ENCODE data around the gene NUDT8.
"Not testable (repeated sequence)": the region's sequence is repeated elsewhere in the genome, so short reads cannot be mapped to it uniquely, and the experiment has no call there.

NUDT8 gene

DNA sequence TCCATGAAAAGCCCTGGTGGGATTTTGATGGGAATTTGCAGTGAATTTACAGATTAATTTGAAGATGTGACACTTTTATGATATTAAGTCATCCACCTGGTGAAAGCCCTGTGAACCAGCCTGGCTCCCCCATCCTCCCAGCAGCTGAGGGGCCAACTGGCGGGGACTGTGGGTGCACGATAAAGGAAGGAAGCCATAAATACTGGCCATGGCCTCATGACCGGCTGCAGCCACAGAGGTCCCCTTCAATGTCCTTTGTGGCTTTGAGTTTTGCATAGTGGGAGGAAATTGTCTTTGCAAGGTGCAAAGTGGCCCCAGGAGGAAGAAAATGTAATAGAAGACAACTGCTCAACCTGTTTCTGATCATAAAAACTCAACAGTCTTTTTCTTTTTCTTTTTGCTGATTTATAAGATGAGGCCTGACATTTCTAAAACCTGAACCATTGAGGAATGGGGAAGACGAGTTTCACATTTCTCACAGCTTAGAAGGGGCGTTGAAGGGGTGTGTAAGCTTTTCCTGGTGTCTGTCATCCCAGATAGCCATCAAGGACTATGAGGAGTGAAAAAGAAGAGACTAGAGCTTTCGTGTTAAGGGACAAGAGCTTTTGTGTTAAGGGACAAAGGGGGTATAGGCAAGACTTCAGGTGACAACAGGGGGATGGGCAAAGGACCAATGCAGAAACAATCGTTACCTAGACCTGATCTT lies 29.3 kb downstream of the NUDT8 start:
- Histone ChIP-seq H3K4me2 (ENCODE audit: low read length) (no peak overlapping the region), H3K4me1 (ENCODE audit: control insufficient read depth, insufficient read depth, low read length) (no peaks in the 10 kb centered on the region), H3K9ac (ENCODE audit: low read depth, low read length) (no peak overlapping the region), H3K36me3 (ENCODE audit: insufficient read depth, low read length) (no peaks in the 10 kb centered on the region), H3K27me3 (ENCODE audit: control insufficient read depth, insufficient read depth, low read length) (peaks cover 24% of the 10 kb centered on the region), H3K9me3 (replicated peaks; ENCODE audit: low read length) (no peaks in the 10 kb centered on the region), H3K4me3 (ENCODE audit: low read length) (no peak overlapping the region)

DNA sequence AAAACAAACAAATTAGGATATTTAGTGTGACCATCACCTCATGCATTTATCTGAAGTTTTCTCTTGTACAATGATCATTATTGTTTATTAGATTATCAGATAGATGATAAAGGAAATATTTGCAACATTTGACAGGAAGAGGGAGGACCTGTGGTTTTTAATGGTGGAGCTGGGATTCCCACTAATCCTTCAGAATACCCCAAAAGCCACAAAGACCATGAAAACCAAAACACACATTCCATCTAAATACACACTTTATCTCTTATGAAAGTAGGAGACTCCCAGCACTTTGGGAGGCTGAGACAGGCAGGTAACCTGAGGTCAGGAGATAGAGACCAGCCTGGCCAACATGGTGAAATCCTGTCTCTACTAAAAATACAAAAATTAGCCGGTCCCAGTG lies 30.6 kb downstream of the NUDT8 start:
- Histone ChIP-seq H3K4me2 (ENCODE audit: low read length) (no peak overlapping the region), H3K4me1 (ENCODE audit: control insufficient read depth, insufficient read depth, low read length) (no peaks in the 10 kb centered on the region), H3K4me3 (ENCODE audit: low read length) (no peak overlapping the region), H3K9ac (ENCODE audit: low read depth, low read length) (no peak overlapping the region), H3K9me3 (replicated peaks; ENCODE audit: low read length) (no peaks in the 10 kb centered on the region), H3K36me3 (ENCODE audit: insufficient read depth, low read length) (no peaks in the 10 kb centered on the region), H3K27me3 (ENCODE audit: control insufficient read depth, insufficient read depth, low read length) (peaks cover 24% of the 10 kb centered on the region)

GRCh38 chr11:67597963-67598362 lies 31.8 kb downstream of the NUDT8 start:
- not testable (repeated sequence) for H3K4me3 ChIP-seq (ENCODE audit: low read length); H3K36me3 ChIP-seq (ENCODE audit: insufficient read depth, low read length); H3K9me3 ChIP-seq (replicated peaks; ENCODE audit: low read length); H3K4me1 ChIP-seq (ENCODE audit: control insufficient read depth, insufficient read depth, low read length); H3K4me2 ChIP-seq (ENCODE audit: low read length); H3K9ac ChIP-seq (ENCODE audit: low read depth, low read length)
- H3K27me3 ChIP-seq (ENCODE audit: control insufficient read depth, insufficient read depth, low read length): peaks cover 32% of the 10 kb centered on the region

GRCh38 chr11:67597458-67597857 lies 32.3 kb downstream of the NUDT8 start:
- not testable (repeated sequence) for H3K9me3 ChIP-seq (replicated peaks; ENCODE audit: low read length); H3K9ac ChIP-seq (ENCODE audit: low read depth, low read length); H3K4me1 ChIP-seq (ENCODE audit: control insufficient read depth, insufficient read depth, low read length); H3K36me3 ChIP-seq (ENCODE audit: insufficient read depth, low read length); H3K4me3 ChIP-seq (ENCODE audit: low read length); H3K4me2 ChIP-seq (ENCODE audit: low read length)
- peaks cover 27% of the 10 kb centered on the region for H3K27me3 ChIP-seq (ENCODE audit: control insufficient read depth, insufficient read depth, low read length)

- Histone ChIP-seq H3K36me3 (ENCODE audit: insufficient read depth, low read length) (no peaks in the 10 kb centered on the region), H3K4me1 (ENCODE audit: control insufficient read depth, insufficient read depth, low read length) (no peaks in the 10 kb centered on the region), H3K9ac (ENCODE audit: low read depth, low read length) (no peak overlapping the region), H3K4me2 (ENCODE audit: low read length) (no peak overlapping the region), H3K4me3 (ENCODE audit: low read length) (no peak overlapping the region), H3K9me3 (replicated peaks; ENCODE audit: low read length) (no peaks in the 10 kb centered on the region), H3K27me3 (ENCODE audit: control insufficient read depth, insufficient read depth, low read length) (peaks cover 26% of the 10 kb centered on the region)
These were observed 32.9 kb downstream of the NUDT8 start for GRCh38 chr11:67596753-67597300.

DNA sequence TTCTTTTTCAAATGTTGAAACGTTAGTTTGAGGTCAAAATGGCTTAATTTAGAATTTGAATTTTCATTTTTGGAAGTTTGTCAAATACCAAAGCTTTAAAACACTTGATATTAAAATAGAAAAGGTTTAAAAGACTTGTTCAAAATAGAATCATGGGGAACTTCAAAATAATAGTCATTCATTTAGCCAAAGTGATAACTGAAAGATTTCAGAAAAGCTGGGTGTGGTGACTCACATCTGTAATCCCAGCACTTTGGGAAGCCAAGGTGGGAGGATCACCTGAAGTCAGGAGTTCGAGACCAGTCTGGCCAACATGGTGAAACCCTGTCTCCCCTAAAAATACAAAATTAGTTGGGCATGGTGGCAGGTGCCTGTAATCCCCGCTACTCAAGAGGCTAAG lies 35.3 kb downstream of the NUDT8 start:
- H3K4me1 ChIP-seq (ENCODE audit: control insufficient read depth, insufficient read depth, low read length): no peaks in the 10 kb centered on the region
- peaks cover 12% of the 10 kb centered on the region for H3K27me3 ChIP-seq (ENCODE audit: control insufficient read depth, insufficient read depth, low read length)

DNA sequence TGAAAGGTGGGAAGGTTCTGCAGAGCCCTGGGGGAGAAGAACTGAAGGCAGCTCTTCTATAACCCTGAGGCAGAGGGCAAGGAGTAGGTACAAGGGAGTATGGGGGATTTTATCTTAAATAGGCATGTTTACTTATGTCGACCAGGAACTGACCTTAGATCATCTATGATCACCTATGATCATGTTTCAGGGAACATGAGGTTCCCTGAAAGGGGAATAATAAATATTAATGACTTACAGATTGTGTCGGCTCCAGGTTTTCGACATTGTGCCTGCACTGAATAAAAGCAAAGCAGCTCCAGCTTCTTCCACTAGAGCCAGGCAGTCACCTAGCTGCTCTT lies 36.2 kb downstream of the NUDT8 start:
- Histone ChIP-seq H3K9ac (ENCODE audit: low read depth, low read length) (no peak overlapping the region), H3K4me3 (ENCODE audit: low read length) (no peak overlapping the region), H3K27me3 (ENCODE audit: control insufficient read depth, insufficient read depth, low read length) (peaks cover 12% of the 10 kb centered on the region), H3K36me3 (ENCODE audit: insufficient read depth, low read length) (no peaks in the 10 kb centered on the region), H3K9me3 (replicated peaks; ENCODE audit: low read length) (no peaks in the 10 kb centered on the region), H3K4me1 (ENCODE audit: control insufficient read depth, insufficient read depth, low read length) (no peaks in the 10 kb centered on the region), H3K4me2 (ENCODE audit: low read length) (no peak overlapping the region)

More for the DNA sequence above, 35.3 kb downstream of the NUDT8 start:
- Histone ChIP-seq H3K36me3 (ENCODE audit: insufficient read depth, low read length) (no peaks in the 10 kb centered on the region), H3K9me3 (replicated peaks; ENCODE audit: low read length) (no peaks in the 10 kb centered on the region), H3K4me3 (ENCODE audit: low read length) (no peak overlapping the region), H3K4me2 (ENCODE audit: low read length) (no peak overlapping the region), H3K9ac (ENCODE audit: low read depth, low read length) (no peak overlapping the region)

DNA sequence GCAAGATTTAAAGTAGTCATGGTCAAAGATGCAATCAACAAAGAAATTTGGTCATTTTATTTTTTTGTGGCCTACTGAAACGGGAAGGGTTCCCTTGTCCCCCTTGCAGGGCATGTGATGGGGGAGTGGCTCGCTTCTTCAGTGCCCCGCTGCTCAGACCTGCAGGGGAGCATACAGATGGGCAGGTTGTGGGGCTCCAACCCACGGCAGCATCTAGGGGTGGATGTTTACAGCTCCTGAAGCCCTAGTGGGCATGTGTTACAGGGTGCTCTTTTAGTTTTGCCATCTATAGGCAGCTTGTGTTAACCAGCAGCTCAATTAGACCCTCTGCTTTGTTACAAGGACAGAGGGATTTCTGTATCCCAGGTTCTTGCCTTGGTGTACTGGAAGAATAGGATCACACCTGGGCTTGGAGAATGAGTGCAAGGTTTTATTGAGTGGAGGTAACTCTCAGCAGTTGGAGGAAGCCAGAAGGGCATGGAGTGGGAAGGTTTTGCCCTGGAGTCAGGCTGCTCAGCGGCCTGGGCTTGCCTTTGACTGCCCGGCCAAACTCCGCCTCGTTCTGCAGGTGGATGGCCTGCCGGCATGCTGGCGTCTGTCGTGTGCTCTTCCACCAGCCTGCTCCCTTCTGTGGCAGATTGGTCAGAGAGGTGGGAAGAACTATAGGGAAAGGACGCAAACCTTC lies 36.7 kb downstream of the NUDT8 start:
- Histone ChIP-seq H3K4me3 (ENCODE audit: low read length) (no peak overlapping the region), H3K9ac (ENCODE audit: low read depth, low read length) (no peak overlapping the region), H3K9me3 (replicated peaks; ENCODE audit: low read length) (no peaks in the 10 kb centered on the region), H3K27me3 (ENCODE audit: control insufficient read depth, insufficient read depth, low read length) (peaks cover 12% of the 10 kb centered on the region), H3K4me1 (ENCODE audit: control insufficient read depth, insufficient read depth, low read length) (no peaks in the 10 kb centered on the region), H3K36me3 (ENCODE audit: insufficient read depth, low read length) (peaks cover 2% of the 10 kb centered on the region), H3K4me2 (ENCODE audit: low read length) (no peak overlapping the region)

GRCh38 chr11:67588899-67589415 lies 40.8 kb downstream of the NUDT8 start:
- not testable (repeated sequence) for H3K9ac ChIP-seq (ENCODE audit: low read depth, low read length); H3K9me3 ChIP-seq (replicated peaks; ENCODE audit: low read length); H3K4me2 ChIP-seq (ENCODE audit: low read length); H3K27me3 ChIP-seq (ENCODE audit: control insufficient read depth, insufficient read depth, low read length); H3K4me3 ChIP-seq (ENCODE audit: low read length); H3K4me1 ChIP-seq (ENCODE audit: control insufficient read depth, insufficient read depth, low read length)
- peaks cover 31% of the 10 kb centered on the region for H3K36me3 ChIP-seq (ENCODE audit: insufficient read depth, low read length)

DNA sequence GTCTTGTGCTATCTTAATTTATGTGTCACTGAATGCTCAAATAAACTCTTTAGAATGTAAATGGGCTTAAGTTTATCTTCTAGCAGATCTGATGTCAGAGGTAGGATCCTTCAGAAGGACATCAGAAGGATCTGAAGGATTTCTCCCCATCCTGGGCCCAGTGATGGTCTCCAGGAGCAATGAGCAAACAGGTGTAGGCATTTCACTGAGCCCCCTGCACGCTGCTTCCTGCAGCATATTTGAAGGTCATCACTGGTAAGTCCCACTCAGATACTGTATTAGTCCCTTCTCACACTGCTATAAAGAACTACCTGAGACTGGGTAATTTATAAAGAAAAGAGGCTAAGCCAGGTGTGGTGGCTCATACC lies 41.6 kb downstream of the NUDT8 start:
- no peak overlapping the region for H3K9ac ChIP-seq (ENCODE audit: low read depth, low read length)
- peaks cover 1% of the 10 kb centered on the region for H3K27me3 ChIP-seq (ENCODE audit: control insufficient read depth, insufficient read depth, low read length)
- peaks cover 31% of the 10 kb centered on the region for H3K36me3 ChIP-seq (ENCODE audit: insufficient read depth, low read length)
- peaks cover 10% of the 10 kb centered on the region for H3K4me1 ChIP-seq (ENCODE audit: control insufficient read depth, insufficient read depth, low read length)
- no peak overlapping the region for H3K4me3 ChIP-seq (ENCODE audit: low read length)
- no peaks in the 10 kb centered on the region for H3K9me3 ChIP-seq (replicated peaks; ENCODE audit: low read length)
- no peak overlapping the region for H3K4me2 ChIP-seq (ENCODE audit: low read length)

DNA sequence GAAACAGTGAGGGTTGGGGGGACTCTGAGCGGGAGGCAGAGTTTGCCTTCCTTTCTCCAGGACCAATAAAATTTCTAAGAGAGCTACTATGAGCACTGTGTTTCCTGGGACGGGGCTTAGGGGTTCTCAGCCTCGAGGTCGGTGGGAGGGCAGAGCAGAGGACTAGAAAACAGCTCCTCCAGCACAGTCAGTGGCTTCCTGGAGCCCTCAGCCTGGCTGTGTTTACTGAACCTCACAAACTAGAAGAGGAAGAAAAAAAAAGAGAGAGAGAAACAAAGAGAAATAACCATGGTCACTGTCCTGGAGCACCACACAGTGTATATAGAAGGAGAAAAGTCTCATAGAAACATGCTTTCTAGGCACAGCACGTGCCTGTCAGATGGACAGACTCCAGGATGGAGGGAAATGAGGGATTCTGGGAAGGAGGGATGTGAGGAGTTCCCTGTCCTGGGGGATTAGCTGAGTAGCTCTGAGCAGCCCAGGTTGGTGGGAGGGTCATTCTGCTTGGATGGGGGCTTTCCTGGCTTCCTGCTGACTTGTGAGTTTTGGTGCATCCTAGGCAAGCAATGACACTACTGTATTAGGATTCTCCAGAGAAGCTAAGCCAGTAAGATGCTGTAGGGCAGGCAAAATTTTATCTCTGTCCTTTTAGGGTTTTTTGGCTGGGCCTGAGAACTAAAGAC lies 43.0 kb downstream of the NUDT8 start:
- no peak overlapping the region for H3K4me2 ChIP-seq (ENCODE audit: low read length)
- H3K27me3 ChIP-seq (ENCODE audit: control insufficient read depth, insufficient read depth, low read length): peaks cover 7% of the 10 kb centered on the region
- no peaks in the 10 kb centered on the region for H3K9me3 ChIP-seq (replicated peaks; ENCODE audit: low read length)
- H3K9ac ChIP-seq (ENCODE audit: low read depth, low read length): no peak overlapping the region
- no peak overlapping the region for H3K4me3 ChIP-seq (ENCODE audit: low read length)
- H3K36me3 ChIP-seq (ENCODE audit: insufficient read depth, low read length): peaks cover 31% of the 10 kb centered on the region
- peaks cover 10% of the 10 kb centered on the region for H3K4me1 ChIP-seq (ENCODE audit: control insufficient read depth, insufficient read depth, low read length)
